Measurements from ENCODE around the gene HIPK2.

DNA sequence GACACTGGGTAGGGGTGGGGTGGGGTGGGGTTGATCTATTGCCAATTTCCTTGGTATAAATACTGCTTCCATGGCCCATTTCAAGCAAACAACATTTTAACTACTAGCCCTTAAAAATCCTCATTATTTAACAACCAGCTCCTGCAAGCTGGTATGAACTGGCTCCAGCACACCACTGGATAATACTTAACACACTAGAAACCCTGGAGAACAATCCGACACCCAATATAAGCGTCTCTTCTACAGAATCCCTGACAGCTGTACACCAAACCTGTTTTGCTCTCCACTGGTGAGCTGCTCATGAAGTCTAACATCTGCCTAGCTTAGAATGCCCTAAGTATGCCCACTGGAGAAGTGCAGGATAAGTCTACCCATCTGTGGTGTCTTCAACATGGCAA, 116.8 kb downstream of the HIPK2 start:
- TF ChIP-seq POLR2A (IDR thresholded peaks at IDR 0.05; ENCODE audit: low read depth, low read length) (no peak), POLR2AphosphoS5 (IDR thresholded peaks at IDR 0.05; ENCODE audit: low read depth, low read length) (no peak)
